ENCODE results near the gene TMOD1.

- no peak for TF ChIP-seq CTCF (IDR thresholded peaks at IDR 0.05)
- TF ChIP-seq EZH2 (IDR thresholded peaks at IDR 0.05) = no peak
- no peak for TF ChIP-seq EZH2phosphoT487 (IDR thresholded peaks at IDR 0.05)
Measured at GRCh38 chr9:97572196-97572891, 70.9 kb downstream of the TMOD1 start.
